ENCODE data around the gene PARD3B.

Gene PARD3B, protein sequence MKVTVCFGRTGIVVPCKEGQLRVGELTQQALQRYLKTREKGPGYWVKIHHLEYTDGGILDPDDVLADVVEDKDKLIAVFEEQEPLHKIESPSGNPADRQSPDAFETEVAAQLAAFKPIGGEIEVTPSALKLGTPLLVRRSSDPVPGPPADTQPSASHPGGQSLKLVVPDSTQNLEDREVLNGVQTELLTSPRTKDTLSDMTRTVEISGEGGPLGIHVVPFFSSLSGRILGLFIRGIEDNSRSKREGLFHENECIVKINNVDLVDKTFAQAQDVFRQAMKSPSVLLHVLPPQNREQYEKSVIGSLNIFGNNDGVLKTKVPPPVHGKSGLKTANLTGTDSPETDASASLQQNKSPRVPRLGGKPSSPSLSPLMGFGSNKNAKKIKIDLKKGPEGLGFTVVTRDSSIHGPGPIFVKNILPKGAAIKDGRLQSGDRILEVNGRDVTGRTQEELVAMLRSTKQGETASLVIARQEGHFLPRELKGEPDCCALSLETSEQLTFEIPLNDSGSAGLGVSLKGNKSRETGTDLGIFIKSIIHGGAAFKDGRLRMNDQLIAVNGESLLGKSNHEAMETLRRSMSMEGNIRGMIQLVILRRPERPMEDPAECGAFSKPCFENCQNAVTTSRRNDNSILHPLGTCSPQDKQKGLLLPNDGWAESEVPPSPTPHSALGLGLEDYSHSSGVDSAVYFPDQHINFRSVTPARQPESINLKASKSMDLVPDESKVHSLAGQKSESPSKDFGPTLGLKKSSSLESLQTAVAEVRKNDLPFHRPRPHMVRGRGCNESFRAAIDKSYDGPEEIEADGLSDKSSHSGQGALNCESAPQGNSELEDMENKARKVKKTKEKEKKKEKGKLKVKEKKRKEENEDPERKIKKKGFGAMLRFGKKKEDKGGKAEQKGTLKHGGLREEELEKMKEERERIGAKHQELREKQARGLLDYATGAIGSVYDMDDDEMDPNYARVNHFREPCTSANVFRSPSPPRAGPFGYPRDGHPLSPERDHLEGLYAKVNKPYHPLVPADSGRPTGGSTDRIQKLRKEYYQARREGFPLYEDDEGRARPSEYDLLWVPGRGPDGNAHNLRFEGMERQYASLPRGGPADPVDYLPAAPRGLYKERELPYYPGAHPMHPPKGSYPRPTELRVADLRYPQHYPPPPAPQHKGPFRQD (N-terminal part only)

DNA sequence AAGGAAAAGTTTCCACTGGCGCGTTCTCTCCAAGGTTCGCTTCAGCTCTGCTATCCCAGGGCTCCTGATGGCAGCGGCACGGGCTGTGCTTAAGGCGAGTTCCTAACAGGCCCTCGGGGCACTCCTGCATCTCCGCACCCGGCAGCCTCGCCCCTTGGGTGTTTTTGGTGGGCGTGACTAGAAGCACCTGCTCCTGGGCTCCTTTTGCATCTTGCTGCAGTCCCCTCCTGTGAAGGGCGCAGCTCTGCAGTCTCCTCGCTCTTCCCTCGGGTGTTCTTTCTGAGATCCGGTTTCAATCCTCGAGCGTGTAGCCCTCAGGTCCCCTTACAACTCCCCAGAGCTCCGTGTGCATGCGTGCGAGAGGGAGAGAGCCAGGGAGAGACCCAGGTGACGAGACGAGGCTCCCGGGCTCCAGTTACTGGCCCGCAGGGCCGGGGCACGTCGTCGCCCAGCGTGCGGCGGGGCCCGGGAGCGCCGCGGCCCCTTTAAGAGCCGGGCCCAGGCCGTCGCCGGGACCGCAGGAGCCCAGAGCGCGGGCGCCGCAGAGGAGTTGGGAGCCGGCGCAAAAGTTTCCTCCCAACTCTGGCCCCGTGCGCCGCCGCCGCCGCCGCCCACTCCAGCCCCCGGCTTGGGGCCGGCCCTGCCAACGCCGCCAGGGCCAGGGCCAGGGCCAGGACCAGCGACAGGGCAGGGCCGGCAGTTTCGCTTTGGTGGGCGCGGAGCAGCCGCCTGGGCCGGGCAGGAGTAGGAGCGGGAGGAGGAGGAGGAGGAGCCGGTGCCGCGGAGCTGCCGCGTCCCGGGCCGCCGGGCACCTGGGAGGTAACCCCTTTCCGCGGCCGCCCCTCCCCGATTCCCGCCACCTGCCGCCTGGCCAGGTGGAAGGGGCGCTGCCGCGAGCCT is at the start of gene PARD3B:
PARD3B (plus strand) TSS at position 515 of the 900 bp plus-strand sequence. CDS start 525 bp downstream, outside the sequence.
- peak; percentile 74 for DNase-seq

DNA sequence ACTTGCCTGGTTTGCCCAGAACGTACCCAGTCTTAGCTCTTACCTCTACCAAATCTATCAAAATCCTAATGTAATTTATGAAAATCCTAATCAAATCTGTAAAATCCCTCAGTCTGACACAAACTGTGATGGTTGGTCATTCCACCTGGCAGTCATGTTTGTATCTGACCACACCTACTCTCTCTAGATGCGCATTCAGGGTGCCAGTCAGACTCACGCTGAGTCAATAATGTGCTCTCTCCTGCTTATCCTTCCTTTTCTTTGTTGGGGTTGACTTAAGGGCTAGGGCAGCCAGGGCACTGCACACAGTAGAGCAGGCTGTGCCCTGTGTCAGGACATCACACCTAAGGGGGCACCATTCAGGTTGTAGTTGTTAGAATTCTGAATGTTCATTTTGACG is 48.5 kb upstream of the PARD3B start:
- no peak for DNase-seq

DNA sequence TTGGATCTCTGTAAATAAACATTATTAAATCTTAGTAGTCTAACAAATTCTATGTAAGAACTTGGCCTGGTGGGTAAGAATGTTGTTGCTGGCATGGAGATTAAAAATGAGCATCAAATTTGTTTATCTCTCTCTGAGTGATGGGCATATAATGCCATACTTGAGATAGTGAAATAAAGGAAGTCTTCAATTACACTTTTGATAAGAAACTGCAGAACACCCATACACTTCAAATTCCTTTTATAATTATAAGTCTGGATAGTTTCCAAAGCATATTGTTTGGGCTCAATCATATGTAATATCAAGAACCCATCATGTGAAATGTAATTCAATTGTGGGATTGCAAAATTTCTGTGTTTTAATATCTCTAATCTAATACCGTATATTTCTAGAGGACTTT is 47.4 kb upstream of the PARD3B start:
- no peak for DNase-seq

DNA sequence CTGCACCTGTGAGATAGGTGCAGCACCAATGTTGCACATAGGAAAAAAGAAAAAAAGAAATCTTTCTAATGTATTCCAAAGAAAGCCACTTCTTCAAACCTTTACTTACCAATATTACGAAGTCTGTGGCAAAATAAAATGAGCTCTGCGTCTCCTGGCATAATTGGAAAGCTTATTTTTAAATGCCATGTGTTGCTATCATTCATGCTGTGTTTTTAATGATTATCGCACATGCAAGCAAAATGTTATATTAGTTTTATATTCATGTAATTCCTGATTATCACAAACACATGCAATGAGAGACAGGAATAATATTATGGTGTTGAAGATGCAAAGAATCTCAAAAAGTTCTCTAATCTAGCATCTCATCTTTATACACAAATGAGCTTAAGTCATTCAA is 47.0 kb upstream of the PARD3B start:
- no peak for DNase-seq

DNA sequence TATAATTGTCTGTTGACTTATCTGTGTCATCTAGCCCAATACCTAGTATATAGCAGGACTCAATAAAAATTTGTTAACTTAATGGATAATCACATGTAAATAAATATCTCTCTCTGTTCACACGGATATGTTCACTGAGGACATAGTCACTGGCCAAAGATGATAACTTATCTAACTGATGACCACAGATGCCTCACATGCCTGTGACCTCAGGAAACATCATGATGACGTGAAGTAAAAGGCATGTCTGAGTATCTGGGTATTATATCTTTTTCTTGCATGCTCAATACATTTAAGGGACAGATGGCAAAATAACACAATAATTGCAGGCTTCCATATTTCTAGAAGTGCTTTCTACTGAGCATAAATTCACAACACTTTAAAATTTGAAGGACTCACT is 41.4 kb upstream of the PARD3B start:
- DNase-seq, result no peak

DNA sequence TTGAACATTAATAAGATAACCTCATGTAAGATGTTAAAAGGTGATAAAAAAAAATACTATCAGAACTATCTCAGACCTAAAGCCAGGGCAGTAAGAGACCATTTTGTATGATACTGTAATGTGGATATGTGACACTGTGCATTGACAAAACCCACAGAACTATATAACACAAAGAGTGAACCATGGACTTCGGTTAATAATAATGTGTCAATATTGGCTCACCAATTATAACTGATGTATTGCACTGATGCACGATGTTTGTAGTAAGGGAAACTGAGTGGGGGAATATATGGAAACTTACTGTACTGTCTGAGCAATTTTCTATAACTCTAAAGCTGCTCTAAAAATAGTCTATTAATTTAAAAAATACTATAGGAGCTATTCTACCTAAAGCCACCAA is 40.7 kb upstream of the PARD3B start:
- no peak for DNase-seq

DNA sequence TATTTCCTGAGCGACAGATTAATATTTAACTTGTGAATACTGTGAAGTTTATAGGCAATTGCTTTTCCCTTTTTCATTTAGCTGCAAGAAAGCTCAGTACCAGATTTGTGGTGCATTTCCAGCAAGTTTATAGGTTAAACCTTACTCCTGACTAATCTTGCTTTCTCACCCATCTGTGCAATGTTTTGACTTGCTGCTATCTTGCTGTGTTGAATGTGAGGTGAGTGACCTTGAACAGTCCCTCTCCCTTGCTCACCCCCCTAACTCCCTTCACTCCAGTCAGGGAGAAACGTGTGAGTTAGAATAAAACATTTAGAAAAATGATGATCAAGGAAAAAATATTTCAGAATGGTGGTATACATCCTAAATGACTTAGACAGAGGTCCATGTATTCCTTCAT is 39.8 kb upstream of the PARD3B start:
- no peak for DNase-seq

DNA sequence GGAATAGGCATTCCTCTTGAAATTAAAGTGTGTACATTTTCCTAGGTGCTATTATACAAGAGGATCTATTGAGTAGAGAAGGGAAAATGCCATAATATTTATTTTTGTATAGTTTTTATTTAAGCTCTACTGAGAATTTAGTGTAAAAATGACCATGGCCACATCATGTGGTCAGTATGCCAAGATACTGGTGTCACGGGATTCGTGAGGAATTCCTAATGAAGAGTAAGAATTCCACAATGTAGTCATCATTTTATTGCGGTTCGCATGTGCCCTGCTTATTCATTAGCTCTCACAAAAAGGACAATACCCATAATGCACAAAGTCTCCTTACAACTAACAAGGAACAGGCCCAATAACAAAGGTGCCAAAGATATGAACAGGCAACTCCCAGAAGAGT is 39.3 kb upstream of the PARD3B start:
- no peak for DNase-seq

DNA sequence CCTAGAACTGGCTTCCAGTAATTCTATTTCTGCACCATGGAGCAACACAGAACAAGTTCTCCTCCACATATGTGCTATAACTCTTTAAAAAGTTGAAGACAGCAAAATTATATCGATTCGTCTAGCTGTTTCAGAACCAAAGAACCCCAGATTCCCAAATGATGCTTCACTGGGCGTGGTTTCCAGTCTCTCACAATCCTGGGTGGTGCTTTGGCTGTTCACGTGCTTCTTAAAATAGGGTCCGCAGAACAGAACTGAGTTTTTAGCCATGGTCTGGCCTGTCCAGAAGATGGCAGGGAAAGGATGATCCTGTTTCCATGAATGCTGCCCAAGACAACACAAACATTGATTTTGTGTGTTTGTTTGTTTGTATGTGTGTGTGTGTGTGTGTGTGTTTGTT is 37.6 kb upstream of the PARD3B start:
- no peak for DNase-seq

DNA sequence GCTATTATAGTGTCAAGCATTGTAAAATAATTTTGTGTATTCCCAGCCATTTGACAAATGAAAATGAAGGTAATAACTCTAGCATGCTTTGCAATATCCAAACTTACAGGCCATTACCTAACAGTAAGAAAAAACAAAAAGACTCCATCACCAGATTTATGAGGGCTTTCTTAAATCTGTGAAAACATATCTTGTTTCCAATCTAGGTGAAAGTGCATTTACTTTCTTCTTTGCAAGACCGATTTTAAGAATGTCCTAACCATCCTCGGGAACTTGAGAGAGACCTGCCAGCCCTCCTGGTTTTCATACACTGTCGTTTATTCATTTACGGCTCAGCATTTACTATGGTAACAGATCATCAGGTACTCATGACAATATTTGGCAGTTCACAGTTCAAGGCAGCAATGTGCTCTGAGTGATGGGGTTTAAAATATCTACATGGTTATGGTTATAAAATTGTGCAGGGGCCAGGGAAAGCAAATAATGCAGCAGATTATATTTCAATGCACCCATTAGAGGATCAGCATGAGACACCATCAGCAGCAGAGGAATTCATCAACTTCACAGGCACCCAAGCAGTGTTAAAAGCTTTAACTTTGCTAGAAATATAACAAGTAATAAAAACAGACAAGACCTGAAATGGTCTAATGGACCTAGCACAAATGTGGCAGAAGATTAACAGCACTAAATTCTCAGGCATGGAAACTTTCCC is 34.4 kb upstream of the PARD3B start:
- no peak for DNase-seq

DNA sequence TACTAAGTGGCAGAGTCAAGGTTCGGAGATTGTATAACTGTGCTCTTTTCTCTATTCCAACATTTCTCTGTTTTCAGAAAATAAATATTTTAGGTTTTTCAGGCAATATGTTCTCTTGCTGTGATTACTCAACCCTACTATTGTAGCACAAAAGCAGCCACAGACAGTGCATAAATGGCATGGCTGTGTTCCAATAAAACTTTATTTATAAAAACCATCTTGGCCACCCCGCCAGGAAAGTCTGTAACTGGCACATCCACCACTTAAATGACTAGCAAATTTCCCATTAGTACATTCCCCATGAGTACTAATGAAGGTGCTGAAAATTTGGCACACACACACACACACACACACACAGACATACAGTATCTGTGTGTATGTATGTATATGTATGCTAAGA is 30.8 kb upstream of the PARD3B start:
- no peak for DNase-seq

DNA sequence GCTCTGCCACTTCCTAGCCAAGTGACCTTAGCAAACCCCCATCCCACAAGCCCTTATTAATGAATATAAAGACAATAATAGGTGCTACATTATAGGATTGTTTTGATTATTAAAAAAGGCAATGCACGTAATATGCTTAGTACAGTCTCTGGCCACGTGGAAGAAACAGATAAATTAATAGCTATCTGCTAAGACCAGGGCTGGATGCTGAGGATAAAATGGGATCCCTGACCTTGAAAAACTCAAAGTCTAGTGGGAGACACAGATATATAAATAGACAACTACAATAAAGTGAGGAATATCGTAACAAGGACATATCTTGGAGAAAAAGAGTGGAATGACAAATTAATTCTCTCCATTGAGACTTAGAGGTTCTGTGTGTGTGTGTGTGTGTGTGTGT is 29.9 kb upstream of the PARD3B start:
- no peak for DNase-seq

DNA sequence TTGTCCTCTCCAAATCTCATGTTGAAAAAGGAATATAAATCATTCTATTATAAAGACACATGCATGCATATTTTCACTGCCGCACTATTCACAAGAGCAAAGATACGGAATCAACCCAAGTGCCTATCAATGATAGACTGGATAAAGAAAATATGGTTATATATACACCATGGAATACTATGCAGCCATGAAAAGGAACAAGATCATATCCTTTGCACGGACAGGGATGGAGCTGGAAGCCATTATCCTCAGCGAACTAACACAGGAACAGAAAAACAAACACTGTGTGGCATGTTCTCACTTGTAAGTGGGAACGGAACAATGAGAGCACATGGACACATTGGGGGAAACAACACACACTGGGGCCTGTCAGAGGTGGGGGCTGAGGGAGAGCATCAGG is 28.1 kb upstream of the PARD3B start:
- DNase-seq, result no peak

DNA sequence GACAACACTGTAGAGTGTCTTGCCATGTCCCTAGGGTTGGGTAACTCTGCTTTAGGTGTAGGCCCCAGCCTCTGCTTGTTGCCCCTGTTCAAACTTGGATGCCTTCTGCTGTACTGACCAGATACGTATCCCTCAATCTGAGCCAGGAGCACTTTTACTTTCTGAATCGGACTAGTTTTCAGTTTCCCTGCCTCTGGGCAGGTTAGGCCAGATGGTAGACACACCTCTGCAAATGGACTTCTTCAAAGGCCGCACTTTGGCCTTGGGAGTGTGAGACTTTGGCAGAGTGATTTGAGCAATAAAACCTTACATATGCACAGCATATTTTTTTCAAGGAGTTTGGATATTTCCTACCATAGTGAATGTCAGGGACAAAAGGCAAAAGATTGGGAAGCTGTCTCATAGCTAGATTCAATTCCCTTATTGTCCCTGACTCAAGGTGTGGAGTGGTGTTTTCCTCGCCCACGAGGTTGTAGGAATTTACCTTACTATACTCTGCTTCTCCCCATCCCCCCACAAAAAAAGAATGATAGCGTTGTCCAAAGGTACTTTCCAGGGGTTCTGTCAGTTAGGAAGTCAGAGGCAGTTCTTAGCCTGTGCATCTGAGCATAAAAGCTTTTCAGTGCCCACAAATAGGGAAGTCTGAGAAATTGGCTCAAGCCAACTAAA is 15.3 kb upstream of the PARD3B start:
- no peak for DNase-seq

DNA sequence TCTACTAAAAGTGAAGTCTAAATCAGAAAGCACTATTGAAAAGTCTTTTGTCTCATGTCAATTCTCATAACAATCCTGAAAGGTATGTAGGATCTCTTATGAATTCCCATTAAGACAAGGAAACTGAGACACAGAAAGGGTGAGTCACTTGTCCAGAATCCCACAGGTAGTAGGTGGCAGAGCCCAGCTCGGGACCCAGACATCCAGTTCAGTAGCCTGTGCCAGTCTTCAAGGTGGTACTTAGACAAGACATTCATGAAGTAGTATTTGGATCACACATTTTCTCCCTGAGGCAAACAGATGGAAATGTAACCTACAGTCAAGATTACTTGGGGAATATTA is 14.8 kb upstream of the PARD3B start:
- no peak for DNase-seq

DNA sequence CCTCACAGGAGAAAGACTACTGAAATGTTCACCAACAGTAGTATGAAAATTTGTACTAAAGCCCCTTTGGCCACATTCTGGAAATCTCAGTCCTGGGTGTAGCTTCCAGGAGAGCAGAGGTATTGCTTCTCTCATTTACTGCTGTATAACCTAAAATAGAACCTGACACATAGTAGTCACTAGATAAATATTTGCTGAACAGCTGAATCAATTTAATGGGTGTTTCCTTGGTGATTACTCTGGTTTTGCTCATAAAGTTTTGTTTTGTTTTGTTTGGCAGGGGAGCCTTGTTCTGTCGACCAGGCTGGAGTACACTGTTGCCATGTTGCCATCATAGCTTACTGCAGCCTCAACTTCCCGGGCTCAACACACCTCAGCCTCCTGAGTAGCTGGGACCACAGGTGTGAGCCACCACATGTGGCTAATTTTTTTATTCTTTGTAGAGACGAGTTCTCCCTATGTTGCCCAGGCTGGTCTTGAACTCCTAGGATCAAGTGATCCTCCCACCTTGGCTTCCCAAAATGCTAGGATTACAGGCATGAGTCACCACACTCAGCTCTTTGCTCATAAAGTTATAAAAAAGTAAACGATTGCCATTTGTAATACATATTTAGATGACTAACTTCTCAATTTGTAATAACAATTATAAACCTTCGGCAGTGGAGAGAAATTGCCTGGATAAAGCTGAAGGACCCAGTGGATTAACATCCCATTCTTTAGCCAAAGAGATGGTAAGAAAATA is 11.5 kb upstream of the PARD3B start:
- no peak for DNase-seq

DNA sequence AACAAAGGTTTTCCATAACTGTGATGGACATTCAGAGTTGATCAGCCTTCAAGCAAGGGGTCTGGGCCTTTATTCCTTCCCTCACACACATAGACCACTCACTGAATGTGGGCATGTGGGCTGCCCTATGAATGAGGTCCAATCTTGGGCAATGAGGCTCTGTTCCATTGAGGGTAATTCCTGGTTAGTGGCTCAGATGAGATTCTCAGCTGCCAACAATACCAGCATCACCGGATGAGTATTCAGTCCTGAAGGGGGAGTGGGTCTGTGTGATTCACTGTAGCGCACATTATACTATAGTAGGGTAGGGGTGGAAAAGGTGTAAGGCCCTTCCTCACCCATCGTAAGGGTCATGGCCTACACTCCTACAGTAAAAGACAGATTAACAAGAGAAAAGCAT is 9.9 kb upstream of the PARD3B start:
- no peak for DNase-seq

DNA sequence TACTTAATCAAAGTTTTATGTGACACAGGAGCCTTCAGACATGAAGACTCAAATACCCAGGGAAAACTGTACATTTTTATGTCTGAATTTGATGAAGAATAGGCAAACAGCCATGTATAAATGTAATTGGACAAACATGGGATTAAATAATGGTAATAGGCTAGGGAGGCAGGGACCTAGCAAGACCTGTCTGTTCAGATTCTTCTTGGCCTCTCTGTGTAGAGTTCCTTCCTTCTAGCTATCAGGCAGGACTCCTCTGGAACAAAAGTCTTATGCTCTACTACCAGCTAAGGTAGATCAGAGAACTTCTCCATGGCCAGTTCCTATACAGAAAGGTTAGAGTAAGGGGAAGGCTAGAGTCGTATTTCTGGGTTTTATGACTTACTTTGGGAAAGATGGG is 9.5 kb upstream of the PARD3B start:
- no peak for DNase-seq

DNA sequence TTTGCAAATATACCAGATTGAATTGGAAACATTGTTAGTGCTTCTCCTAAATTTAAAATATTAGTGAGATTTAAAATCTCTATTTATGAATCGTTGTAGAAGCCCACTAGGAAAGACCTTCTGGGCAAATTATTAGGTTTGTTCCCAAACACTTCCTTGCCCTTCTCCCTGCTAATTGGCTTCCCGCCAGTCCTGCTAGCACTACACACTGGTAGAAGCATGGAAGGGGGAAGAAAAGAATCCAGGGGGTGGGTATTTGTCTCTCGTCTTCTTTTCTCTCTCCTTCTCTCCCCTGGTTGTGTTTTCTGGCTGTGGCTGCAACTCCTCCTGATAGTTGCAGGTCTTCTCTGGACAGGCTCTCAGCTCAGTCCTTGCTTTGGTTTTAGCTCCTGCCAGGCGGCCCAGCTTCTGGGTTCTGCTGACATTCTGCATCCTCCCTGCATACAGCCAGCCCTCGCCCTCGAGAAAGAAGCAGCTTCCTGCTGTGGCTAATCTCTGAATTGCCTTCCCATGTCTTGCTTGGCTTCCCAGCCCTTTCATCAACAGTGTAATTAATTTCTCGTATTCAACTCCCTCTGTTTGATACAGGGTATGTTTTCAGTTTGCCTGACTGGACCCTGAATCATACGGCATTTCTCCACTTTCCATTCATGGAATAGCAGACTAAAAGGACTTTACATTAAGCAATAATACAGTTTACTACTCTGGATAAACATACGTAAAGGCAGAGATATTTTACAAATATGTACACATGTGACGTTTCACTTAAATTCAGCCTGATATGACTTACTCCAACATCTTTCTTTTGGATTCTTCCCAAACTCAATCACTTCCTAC is 6.9 kb upstream of the PARD3B start:
- DNase-seq, result peak; percentile 17

DNA sequence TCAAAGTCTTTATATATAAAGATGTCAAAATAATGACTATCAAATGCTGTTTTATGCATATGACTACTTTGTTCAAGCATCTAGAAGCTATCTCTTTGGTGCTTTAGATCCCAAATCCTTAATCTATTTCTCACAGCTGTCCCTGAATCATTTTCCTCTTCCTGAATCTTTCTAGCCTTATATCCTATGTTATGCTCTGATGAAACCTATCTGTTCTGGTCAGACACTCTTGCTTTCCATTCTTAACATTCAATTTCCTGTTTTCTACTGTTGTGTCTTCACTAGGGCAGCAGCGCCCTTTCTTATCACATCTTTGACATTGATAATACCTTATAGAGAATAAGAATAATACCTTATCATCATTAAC is 6.3 kb upstream of the PARD3B start:
- no peak for DNase-seq
